NB4 (cell line): ENCODE measurements around the gene ACTR8.

ENCODE experiments used
- DNase-seq: peaks from one replicate; pipeline ENCODE4 v3.0.0; 2010; ENCODE audit warnings: low read depth
- H3K4me3 ChIP-seq: one replicate; pipeline ENCODE4 v1.5.1; 2011; ENCODE audit warnings: mild to moderate bottlenecking, low read depth, low read length, moderate library complexity
- MYC ChIP-seq: IDR thresholded peaks from 2 replicates; pipeline ENCODE4 v1.6.1; 2011; ENCODE audit warnings: low read depth, low read length
- POLR2A ChIP-seq: IDR thresholded peaks from 2 replicates; pipeline ENCODE4 v1.6.1; 2011; ENCODE audit warnings: mild to moderate bottlenecking; ENCODE audit not compliant: insufficient read length; ENCODE audit errors: extremely low read depth
- TF ChIP-seq, protein P1 (sequence below): IDR thresholded peaks from one replicate; pipeline ENCODE4 v1.5.1; 2012; ENCODE audit warnings: low read depth, low read length
- TF ChIP-seq, protein P2 (sequence below): IDR thresholded peaks from 2 replicates; pipeline ENCODE4 v1.6.1; 2011; ENCODE audit warnings: low read depth, low read length

The ACTR8 gene

DNA sequence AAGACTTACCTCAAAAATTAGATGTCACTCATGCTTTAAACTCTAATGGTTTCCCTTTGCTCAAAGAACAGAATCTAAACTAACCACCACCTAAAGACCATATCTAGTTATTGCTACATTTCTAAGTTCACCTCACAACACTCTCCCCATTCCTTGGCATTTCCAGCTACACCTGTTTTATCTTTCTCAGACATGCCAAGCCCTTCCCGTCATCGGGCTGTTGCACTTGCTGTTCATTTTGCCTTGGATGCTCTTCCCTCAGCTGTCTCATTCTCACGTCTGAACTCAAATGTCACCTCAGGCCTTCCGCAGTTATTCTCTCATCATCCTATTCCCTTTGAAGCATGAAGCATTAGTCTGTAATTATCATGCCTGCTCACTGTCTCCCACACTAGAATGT lies 1.1 kb upstream of the ACTR8 start:
- DNase-seq = no peak
- H3K4me3 ChIP-seq = no peak overlapping the region
- TF ChIP-seq POLR2A = no peak
- TF ChIP-seq, protein P1, sequence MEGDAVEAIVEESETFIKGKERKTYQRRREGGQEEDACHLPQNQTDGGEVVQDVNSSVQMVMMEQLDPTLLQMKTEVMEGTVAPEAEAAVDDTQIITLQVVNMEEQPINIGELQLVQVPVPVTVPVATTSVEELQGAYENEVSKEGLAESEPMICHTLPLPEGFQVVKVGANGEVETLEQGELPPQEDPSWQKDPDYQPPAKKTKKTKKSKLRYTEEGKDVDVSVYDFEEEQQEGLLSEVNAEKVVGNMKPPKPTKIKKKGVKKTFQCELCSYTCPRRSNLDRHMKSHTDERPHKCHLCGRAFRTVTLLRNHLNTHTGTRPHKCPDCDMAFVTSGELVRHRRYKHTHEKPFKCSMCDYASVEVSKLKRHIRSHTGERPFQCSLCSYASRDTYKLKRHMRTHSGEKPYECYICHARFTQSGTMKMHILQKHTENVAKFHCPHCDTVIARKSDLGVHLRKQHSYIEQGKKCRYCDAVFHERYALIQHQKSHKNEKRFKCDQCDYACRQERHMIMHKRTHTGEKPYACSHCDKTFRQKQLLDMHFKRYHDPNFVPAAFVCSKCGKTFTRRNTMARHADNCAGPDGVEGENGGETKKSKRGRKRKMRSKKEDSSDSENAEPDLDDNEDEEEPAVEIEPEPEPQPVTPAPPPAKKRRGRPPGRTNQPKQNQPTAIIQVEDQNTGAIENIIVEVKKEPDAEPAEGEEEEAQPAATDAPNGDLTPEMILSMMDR = no peak
- TF ChIP-seq MYC = no peak
- TF ChIP-seq, protein P2, sequence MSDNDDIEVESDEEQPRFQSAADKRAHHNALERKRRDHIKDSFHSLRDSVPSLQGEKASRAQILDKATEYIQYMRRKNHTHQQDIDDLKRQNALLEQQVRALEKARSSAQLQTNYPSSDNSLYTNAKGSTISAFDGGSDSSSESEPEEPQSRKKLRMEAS = no peak

DNA sequence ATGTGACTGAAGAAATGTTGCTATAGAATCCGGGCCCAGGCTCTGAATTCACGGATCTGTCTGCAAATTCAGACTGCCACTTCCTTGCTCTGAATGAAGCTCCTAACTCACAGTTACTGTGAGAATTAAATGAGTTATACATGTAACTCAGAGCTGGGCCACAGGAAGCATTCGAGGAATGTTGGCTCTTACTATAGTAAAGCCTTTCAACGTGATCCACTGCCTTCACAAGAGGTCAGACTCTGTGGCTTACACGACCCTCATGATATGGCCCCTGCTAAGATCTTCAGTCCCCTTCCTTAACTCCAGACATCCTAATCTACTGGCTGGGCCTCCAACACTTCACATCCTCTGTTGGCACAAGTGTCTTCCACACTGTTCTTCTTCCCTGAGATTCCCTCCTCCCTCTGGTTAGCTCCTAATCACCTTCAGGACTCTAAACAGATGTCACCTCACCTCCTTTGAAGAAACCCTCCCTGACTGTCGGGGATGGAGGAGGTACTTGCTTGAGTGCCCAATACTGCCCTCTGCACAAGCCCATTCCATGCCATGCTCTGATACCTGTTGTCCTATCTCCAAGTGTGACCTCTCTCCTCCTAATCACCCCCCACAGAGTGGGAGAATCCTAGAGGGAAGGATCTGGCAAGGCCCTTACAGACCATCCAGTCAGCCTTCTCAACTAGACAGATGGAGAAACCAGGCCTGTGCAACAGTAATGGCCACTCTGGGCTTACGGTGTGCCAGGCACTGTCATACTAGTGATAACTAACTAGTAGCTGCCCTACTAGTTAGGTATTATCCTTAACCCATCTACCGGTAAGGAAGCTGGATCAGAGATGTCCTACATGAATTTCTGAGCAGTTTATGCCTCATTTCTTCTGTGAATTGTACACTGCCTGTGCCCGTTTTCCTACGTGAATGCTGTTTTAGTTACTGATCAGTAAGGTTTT lies 1.3 kb downstream of the ACTR8 start:
- TF ChIP-seq MYC (no peak), POLR2A (no peak)
- TF ChIP-seq, protein P1 = no peak
- TF ChIP-seq, protein P2 = no peak
- no peak for DNase-seq
- H3K4me3 ChIP-seq = peak overlapping the region; percentile 80

DNA sequence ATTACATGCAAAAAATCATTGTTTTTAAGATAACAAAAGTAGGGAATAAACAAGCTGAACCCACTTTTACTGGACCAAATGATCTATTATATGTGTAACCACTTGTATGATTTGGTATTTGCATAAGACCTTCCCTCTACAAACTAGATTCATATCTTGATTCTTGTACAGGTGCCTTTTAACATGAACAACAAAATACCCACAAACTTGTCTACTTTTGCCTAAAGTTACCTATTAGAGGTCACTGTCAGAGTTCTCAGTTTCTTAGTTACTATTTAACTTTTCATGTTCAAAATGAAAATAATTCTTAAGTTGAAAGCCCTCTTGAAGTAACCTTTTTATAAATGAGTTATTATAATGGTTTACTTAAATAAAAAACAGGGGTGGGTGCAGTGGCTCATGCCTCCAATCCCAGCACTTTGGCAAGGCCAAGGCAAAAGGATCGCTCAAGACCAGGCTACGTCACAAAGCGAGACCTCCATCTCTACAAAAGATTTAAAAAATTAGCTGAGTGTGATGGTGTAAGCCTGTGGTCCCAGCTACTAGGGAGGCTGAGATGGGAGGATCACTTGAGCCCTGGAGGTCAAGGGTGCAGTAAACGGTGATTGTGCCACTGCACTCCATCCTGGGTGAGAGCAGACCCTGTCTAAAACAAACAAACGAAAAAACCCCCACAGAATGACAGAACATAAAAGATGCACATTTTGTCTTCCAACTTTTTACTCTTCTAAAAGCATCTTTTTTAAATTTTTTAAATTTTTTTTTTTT lies 16.0 kb downstream of the ACTR8 start:
- H3K4me3 ChIP-seq = no peak overlapping the region
- DNase-seq = no peak
- TF ChIP-seq MYC = no peak
- TF ChIP-seq, protein P2 = no peak
- TF ChIP-seq, protein P1 = no peak
- TF ChIP-seq POLR2A = no peak

DNA sequence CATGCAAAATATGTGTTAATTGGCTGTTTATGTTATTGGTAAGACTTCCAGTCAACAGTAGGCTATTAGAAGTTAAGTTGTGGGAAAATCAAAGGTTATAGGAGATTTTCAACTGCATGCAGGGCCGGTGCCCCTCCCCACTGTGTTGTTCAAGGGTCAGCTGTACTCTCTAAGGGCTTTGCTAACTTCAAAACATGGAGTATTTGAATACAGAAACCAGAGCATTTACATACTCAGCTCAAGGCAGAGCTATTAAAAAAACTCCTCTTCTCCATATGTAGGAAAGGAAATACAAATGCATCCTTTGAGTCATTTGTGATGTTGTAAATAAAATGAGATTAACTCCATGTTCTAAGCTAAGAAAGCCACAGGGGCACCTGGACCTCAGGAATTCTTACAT lies 18.8 kb downstream of the ACTR8 start:
- no peak for DNase-seq
- H3K4me3 ChIP-seq = no peak overlapping the region
- TF ChIP-seq POLR2A (no peak), MYC (no peak)
- TF ChIP-seq, protein P1 = no peak
- TF ChIP-seq, protein P2 = no peak

DNA sequence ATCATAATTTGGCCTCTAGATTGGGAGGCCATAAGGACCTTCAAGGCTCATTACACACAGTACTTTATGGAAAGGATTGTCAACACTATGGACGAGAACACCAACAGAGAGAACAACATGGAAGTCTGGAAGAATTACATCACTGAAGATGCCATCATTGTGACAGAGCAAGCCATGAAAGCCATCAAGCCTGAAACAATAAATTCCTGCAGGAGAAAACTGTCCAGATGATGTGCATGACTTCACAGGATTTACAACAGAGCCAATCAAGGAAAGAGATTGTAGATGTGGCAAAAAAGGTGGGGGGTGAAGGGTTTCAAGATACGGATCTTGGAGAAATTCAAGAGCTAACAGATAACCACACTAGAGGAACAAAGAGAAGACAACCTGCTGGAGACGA lies 19.7 kb downstream of the ACTR8 start:
- no peak overlapping the region for H3K4me3 ChIP-seq

More for the DNA sequence above, 19.7 kb downstream of the ACTR8 start:
- DNase-seq = no peak
- no peak for TF ChIP-seq POLR2A
- no peak for TF ChIP-seq MYC
- TF ChIP-seq, protein P2 = no peak
- TF ChIP-seq, protein P1 = no peak
